AG10803 (cell line): ENCODE results near the gene BCL11B.

Experiments
- DNase-seq: peaks from one replicate; pipeline ENCODE4 v3.0.0; 2010; ENCODE audit warnings: low read depth
- H3K4me3 ChIP-seq: 2 replicates; pipeline ENCODE4 v1.5.1; 2011; ENCODE audit warnings: mild to moderate bottlenecking, low read length, control low read depth
- TF ChIP-seq, protein P1 (sequence below): conservative IDR thresholded peaks from 2 replicates; pipeline ENCODE4 v1.5.1; 2011; ENCODE audit warnings: mild to moderate bottlenecking, low read length, control low read depth, inconsistent platforms

The BCL11B gene

DNA sequence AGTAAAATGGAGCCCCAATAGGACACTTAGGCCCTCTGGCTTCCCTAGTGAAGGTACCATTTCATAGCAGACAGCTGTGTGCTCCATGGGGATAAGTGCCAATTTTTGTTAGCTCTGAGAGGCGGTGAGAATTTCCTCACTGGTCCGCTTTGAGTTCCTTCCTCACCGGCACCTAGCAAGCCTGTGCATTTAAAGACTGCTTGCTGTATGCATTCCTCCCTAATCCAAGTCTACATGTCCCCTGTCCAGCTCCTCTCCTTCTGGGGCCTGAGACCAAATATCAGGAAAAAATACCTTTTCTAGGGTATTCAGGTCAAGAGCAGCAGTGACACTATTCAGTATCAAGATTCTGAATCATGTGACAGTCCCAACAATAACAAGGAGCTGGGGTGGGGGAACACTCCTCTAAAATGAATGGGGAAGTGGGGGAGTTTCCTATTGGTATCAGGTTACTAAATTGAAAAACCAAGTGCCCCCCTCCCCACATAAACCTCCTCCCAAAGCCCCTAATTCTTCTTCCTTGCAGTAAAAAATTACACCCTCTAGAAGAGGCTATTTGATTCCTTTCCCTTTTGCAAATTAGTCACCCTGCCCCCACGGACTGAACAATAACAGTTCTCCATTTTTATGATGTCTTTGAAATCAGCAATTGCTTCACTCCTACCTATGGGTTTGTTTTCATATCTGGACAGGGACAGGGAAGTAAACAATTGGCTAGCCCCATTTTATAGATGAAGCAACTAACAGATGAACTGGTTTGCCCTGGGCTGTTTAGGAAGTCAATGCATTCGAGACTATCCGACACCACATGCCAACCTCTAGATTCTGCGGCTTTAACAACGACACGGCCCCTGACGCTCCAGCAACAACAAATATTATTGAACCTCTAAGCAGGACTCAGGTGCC is 28.9 kb downstream of the BCL11B start:
- no peak overlapping the region for H3K4me3 ChIP-seq
- DNase-seq = no peak
- TF ChIP-seq, protein P1, sequence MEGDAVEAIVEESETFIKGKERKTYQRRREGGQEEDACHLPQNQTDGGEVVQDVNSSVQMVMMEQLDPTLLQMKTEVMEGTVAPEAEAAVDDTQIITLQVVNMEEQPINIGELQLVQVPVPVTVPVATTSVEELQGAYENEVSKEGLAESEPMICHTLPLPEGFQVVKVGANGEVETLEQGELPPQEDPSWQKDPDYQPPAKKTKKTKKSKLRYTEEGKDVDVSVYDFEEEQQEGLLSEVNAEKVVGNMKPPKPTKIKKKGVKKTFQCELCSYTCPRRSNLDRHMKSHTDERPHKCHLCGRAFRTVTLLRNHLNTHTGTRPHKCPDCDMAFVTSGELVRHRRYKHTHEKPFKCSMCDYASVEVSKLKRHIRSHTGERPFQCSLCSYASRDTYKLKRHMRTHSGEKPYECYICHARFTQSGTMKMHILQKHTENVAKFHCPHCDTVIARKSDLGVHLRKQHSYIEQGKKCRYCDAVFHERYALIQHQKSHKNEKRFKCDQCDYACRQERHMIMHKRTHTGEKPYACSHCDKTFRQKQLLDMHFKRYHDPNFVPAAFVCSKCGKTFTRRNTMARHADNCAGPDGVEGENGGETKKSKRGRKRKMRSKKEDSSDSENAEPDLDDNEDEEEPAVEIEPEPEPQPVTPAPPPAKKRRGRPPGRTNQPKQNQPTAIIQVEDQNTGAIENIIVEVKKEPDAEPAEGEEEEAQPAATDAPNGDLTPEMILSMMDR = no peak

DNA sequence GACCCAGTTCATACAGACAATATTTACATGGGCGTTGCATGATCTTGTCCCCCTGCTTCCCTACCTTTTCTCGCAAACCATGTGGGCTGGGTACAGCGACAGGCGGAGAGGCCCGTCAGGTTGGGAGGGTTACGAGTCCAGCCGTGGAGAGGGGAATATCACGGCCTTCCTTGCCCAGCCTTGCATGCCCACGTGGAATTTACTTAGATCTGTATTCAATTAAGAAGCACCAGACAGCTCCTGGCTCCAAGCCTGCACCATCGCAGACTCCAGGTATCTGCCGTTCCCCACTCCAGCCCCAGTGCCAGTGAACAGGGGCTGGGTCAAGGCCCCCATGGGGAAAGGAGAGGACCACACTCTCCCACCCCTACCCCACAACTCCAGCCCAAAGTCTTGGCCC is 29.8 kb downstream of the BCL11B start:
- TF ChIP-seq, protein P1 = no peak
- DNase-seq = no peak
- no peak overlapping the region for H3K4me3 ChIP-seq

DNA sequence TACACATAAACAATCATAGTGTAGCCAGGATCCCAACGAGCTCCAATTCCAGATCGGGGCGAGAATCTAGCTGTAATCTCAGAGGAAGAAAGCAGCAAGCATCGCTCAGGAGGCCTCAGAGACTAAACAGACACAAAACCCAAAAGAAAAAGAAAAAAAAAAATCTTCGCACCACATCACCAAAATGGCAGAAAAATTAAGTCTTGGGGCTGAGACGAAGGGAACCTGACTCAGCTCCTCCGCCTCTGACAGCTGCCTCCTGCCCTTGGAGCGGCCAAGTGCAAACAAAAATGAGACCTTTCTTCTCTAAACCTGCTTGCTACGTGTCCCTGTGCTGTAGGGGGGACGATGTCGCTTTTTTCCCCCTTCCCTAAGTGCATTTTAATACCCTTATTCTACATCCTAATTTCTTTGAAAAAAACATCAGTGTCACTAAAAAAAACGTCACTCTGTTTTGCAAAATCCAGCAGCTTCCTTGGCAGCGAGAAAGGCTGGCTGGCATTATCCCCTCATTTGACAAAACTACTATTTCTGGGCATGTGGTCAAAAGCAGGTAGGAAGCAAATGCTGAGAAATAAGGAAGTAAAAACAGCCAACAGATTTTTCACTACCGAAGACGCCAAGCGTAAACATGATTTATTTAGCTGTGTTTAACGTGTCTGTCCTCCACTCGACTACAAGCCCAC is 30.5 kb downstream of the BCL11B start:
- DNase-seq = no peak

DNA sequence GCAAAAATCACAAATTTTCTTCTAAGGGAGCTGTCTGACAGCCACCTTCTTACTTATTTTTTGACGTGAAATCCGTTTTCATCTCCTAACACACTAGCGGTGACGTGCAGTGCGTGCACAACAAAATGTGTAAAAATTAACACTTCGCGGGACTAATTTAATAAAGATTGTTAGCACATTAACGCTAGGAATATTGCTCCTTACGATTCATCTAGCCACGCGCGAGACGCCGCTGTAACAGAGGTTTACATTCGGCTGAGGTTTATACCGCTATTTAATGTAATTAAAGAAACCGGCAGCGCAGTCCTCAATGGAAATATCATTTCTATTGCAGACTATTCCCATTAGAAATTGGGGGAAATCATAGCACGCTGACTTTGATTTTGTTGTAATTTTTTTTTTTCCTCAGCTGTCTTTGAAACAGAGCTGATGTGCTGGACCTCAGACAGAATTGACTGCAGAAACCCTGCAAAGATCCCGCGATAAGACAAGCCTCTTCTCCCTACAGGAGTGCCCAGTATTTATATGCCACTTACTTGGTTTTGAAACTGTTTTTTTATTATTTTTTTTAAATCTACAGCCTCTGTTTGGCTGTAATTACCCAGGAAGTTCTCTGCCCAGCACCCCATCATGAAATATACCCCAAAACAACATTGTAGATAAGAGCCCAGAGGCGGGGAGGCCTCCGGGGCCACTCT is 31.2 kb downstream of the BCL11B start:
- DNase-seq = no peak
- TF ChIP-seq, protein P1 = no peak
- no peak overlapping the region for H3K4me3 ChIP-seq

More for the DNA sequence above, 30.5 kb downstream of the BCL11B start:
- TF ChIP-seq, protein P1 = no peak
- H3K4me3 ChIP-seq = no peak overlapping the region

DNA sequence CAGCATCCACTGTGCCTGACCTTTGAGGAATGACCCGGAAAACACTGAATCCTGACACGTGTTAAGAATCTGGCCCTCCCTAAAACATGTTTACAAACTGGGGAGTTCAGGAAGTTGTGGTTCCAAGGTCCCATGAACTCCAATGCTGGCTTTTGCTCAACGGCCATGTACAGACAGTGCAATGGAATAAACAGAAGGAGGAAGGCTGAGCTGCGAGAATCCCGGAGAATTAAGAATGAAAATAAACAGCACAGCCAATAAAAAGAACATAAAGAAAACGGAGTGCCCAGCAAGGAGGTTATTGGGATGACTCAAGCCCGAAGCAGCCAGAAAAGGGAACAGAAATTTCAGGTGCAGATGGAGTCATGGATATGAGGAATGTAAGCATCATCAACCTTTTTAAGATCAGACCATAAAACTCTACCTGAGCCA is 32.3 kb downstream of the BCL11B start:
- no peak for DNase-seq
- TF ChIP-seq, protein P1 = no peak
- H3K4me3 ChIP-seq = no peak overlapping the region

DNA sequence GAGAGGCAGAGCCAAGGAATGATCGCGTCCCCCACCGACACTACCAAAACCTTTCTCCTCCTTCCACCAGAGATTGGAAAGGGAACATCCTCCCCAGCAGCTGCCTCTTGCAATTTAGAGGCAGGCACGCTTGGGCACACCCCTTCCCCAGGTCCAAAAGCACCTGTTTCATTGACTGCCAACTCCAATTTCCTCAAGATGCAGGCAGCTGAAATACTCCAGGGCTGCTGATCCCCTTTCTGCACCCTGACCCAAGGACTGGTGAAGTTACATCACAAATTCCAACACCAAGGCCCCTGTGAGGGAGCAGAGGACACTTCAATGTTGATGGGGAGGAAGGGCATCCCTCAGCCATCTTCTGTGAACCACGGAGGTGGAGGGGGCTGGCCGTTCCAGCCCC is 33.8 kb downstream of the BCL11B start:
- TF ChIP-seq, protein P1 = no peak
- DNase-seq = no peak
- H3K4me3 ChIP-seq = no peak overlapping the region
